Suprapubic skin (tissue), 4 donors: Measurements from ENCODE around the gene BGLAP. TPM values are rescaled to one million over a fixed set of nuclear protein-coding genes. Genes with fewer than 3 reads are reported as not detected.

Experiments used
- DNase-seq, 2 donors: peaks; one replicate each; pipeline ENCODE4 v3.0.0-alpha.2; 2019; ENCODE audit warnings: low spot score in 2 of 2
- H3K27ac ChIP-seq: fragments of 200-600 bp; sonication (generic); one replicate; pipeline ENCODE4 v1.5.1; 2019
- H3K27me3 ChIP-seq: fragments of 200-600 bp; sonication (generic); one replicate; pipeline ENCODE4 v1.5.1; 2019
- H3K36me3 ChIP-seq: fragments of 200-600 bp; sonication (generic); one replicate; pipeline ENCODE4 v1.5.1; 2019
- H3K4me1 ChIP-seq: fragments of 200-600 bp; sonication (generic); one replicate; pipeline ENCODE4 v1.5.1; 2019
- H3K4me3 ChIP-seq: fragments of 200-600 bp; sonication (generic); one replicate; pipeline ENCODE4 v1.5.1; 2019; ENCODE audit warnings: mild to moderate bottlenecking
- H3K9me3 ChIP-seq: fragments of 200-600 bp; sonication (generic); one replicate; pipeline ENCODE4 v1.5.1; 2019
- CTCF ChIP-seq, 2 donors: fragments of 200-600 bp in 1 of 2; fragments of 450-650 bp in 1 of 2; sonication (generic) in 1 of 2; IDR thresholded peaks; one replicate each; pipeline ENCODE4 v1.5.1; 2016 to 2019; ENCODE audit warnings: antibody characterized with exemption in 2 of 2, mild to moderate bottlenecking in 1 of 2, moderate library complexity in 1 of 2
- EP300 ChIP-seq: sonication (generic); formaldehyde crosslinking; IDR thresholded peaks from one replicate; pipeline ENCODE4 v1.6.1; 2017; ENCODE audit warnings: antibody characterized with exemption
- POLR2A ChIP-seq, 2 donors: fragments of 450-650 bp; IDR thresholded peaks; one replicate each; pipeline ENCODE4 v1.6.1; 2017; ENCODE audit warnings: antibody characterized with exemption in 2 of 2, mild to moderate bottlenecking in 2 of 2, moderate library complexity in 2 of 2
- POLR2AphosphoS5 ChIP-seq, 3 donors: sonication (generic); formaldehyde crosslinking; IDR thresholded peaks; one replicate each; pipeline ENCODE4 v1.6.1; 2017; ENCODE audit warnings: antibody characterized with exemption in 3 of 3
- WGBS: methylation state at CpG from one replicate; pipeline ENCODE4 v1.1.5; 2018; 5-methylcytosine and 5-hydroxymethylcytosine counted together
- total RNA-seq, 4 donors: library from RNA; depleted of rRNA; stranded (reverse); fragments of >200 nt; gene quantifications; one replicate each; pipeline ENCODE4 v1.1.0, GENCODE V29; 2016

Gene BGLAP
- total RNA-seq, 4 donors from 2014 or later = 1.2 to 4.4 TPM; not detected in 2

DNA sequence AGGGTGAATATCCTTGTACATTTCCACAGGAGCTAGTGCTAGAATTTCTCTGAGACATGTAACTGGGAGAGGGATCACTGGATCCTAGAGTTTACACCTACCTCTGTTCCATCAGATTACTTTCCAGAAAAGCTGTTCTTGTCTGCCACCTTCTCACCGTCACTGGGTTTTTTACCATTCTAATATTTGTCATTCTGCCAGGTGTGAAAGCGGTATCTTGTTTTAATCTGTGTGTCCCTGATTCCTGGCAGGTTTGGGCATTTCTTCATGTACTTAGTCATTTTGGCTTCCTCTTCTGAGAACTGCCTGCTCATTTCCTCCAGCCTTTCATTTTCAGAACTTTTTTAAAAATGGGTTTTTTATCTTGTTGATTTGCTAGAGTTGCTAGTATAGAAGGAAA, 24.1 kb upstream of the BGLAP start:
- no peaks in the 10 kb centered on the region for H3K9me3 ChIP-seq
- peaks cover 28% of the 10 kb centered on the region for H3K36me3 ChIP-seq
- WGBS = 17% methylated on average over 2 of the region's 2 CpGs
- TF ChIP-seq POLR2AphosphoS5 (IDR thresholded peaks at IDR 0.05) (no peak), POLR2A (IDR thresholded peaks at IDR 0.05) (no peak), CTCF (IDR thresholded peaks at IDR 0.05) (no peak), EP300 (no peak)
- H3K4me1 ChIP-seq = peaks cover 34% of the 10 kb centered on the region
- no peak for DNase-seq
- peak overlapping the region; percentile 55 for H3K27ac ChIP-seq
- no peaks in the 10 kb centered on the region for H3K27me3 ChIP-seq
- no peak overlapping the region for H3K4me3 ChIP-seq

GRCh38 chr1:156220226-156220625, 21.8 kb upstream of the BGLAP start:
- peaks cover 35% of the 10 kb centered on the region for H3K36me3 ChIP-seq
- WGBS = 98% methylated on average over 9 of the region's 9 CpGs
- H3K9me3 ChIP-seq = no peaks in the 10 kb centered on the region
- no peak overlapping the region for H3K27ac ChIP-seq
- H3K27me3 ChIP-seq = no peaks in the 10 kb centered on the region
- DNase-seq = no peak
- H3K4me1 ChIP-seq = peaks cover 21% of the 10 kb centered on the region
- no peak overlapping the region for H3K4me3 ChIP-seq
- TF ChIP-seq POLR2AphosphoS5 (IDR thresholded peaks at IDR 0.05) (no peak), CTCF (IDR thresholded peaks at IDR 0.05) (no peak), POLR2A (IDR thresholded peaks at IDR 0.05) (no peak), EP300 (no peak)

GRCh38 chr1:156221986-156222692, 19.8 kb upstream of the BGLAP start:
- Histone ChIP-seq H3K36me3 (peaks cover 46% of the 10 kb centered on the region), H3K27ac (no peak overlapping the region), H3K4me3 (no peak overlapping the region), H3K4me1 (peaks cover 21% of the 10 kb centered on the region), H3K9me3 (no peaks in the 10 kb centered on the region), H3K27me3 (no peaks in the 10 kb centered on the region)
- TF ChIP-seq POLR2AphosphoS5 (IDR thresholded peaks at IDR 0.05) (no peak), EP300 (no peak), POLR2A (IDR thresholded peaks at IDR 0.05) (no peak), CTCF (IDR thresholded peaks at IDR 0.05) (no peak)
- no peak for DNase-seq
- WGBS = 94% methylated on average over 13 of the region's 13 CpGs

- 11% methylated on average over 2 of the region's 2 CpGs for WGBS
- Histone ChIP-seq H3K4me3 (no peak overlapping the region), H3K9me3 (no peaks in the 10 kb centered on the region), H3K27me3 (no peaks in the 10 kb centered on the region), H3K36me3 (peaks cover 65% of the 10 kb centered on the region), H3K4me1 (peaks cover 6% of the 10 kb centered on the region), H3K27ac (no peak overlapping the region)
- DNase-seq = no peak
- no peak for TF ChIP-seq EP300
- TF ChIP-seq POLR2AphosphoS5 (IDR thresholded peaks at IDR 0.05) = no peak
- no peak for TF ChIP-seq POLR2A (IDR thresholded peaks at IDR 0.05)
- TF ChIP-seq CTCF (IDR thresholded peaks at IDR 0.05) = no peak
Measured at GRCh38 chr1:156225677-156226014, 16.3 kb upstream of the BGLAP start.

- no peak for TF ChIP-seq POLR2A (IDR thresholded peaks at IDR 0.05)
- no peak for TF ChIP-seq POLR2AphosphoS5 (IDR thresholded peaks at IDR 0.05)
- no peak for TF ChIP-seq CTCF (IDR thresholded peaks at IDR 0.05)
- no peak for TF ChIP-seq EP300
- no peaks in the 10 kb centered on the region for H3K27me3 ChIP-seq
- no peaks in the 10 kb centered on the region for H3K9me3 ChIP-seq
- no peak overlapping the region for H3K4me3 ChIP-seq
- peaks cover 6% of the 10 kb centered on the region for H3K4me1 ChIP-seq
- peaks cover 61% of the 10 kb centered on the region for H3K36me3 ChIP-seq
- H3K27ac ChIP-seq = no peak overlapping the region
- 75% methylated on average over 2 of the region's 2 CpGs for WGBS
- no peak for DNase-seq
Measured at GRCh38 chr1:156226116-156226538, 15.9 kb upstream of the BGLAP start.
